ENCODE results near the gene RNASEH2A. TPM values are rescaled to one million over a fixed set of nuclear protein-coding genes. Genes with fewer than 3 reads are reported as not detected.
A peak's percentile ranks its signal among the peaks of the same experiment; 100 is the strongest.

Gene RNASEH2A
- total RNA-seq, 1 experiment from 2014 or later, result 16.7 TPM

- Mint-ChIP-seq H3K27ac (ENCODE audit: low read depth, unreplicated experiment) (peak overlapping the region; percentile 98), H3K4me1 (ENCODE audit: insufficient read depth, unreplicated experiment) (peaks cover 31% of the 10 kb centered on the region), H3K9me3 (ENCODE audit: unreplicated experiment) (no peaks in the 10 kb centered on the region), H3K36me3 (ENCODE audit: insufficient read depth, unreplicated experiment) (peaks cover 48% of the 10 kb centered on the region), H3K27me3 (ENCODE audit: insufficient read depth, unreplicated experiment) (no peaks in the 10 kb centered on the region), H3K4me3 (ENCODE audit: unreplicated experiment) (peak overlapping the region; percentile 94)
- intact Hi-C loops (cut with micrococcal nuclease), result loop anchor here (1.0 to 5.0 kb wide), 2 partner anchors 12 to 68 kb away; partner anchors contain the start of gene TNPO2
- BruUV-seq (replicated peaks), result no TSS peak
- peak; percentile 98 for DNase-seq (ENCODE audit: unreplicated experiment)
- ChIA-PET POLR2A (interaction anchor here (0.6 to 8.4 kb wide), 16 partner anchors 7 to 179 kb away, joined by 3 to 410 read pairs (median 10); partner anchors contain the start of genes GCDH, GET3, HOOK2 and PRDX2), CTCF (interaction anchor here (0.5 to 14.5 kb wide), 8 partner anchors 13 to 364 kb away, joined by 3 to 307 read pairs (median 6); partner anchors contain the start of gene HOOK2)
- TF ChIP-seq CTCF (IDR thresholded peaks at IDR 0.05; ENCODE audit: unreplicated experiment), result no peak
Measured at GRCh38 chr19:12789904-12790619, 16.3 kb upstream of the RNASEH2A start.

GRCh38 chr19:12790628-12791344, 15.6 kb upstream of the RNASEH2A start:
- intact Hi-C loops (cut with micrococcal nuclease), result loop anchor here (1.0 to 5.0 kb wide), 2 partner anchors 12 to 68 kb away; partner anchors contain the start of gene TNPO2
- H3K27me3 Mint-ChIP-seq (ENCODE audit: insufficient read depth, unreplicated experiment), result no peaks in the 10 kb centered on the region
- ChIA-PET CTCF (interaction anchor here (0.5 to 14.5 kb wide), 6 partner anchors 15 to 364 kb away, joined by 3 to 307 read pairs (median 5); partner anchors contain the start of gene HOOK2), POLR2A (interaction anchor here (0.6 to 8.4 kb wide), 17 partner anchors 7 to 1056 kb away, joined by 3 to 410 read pairs (median 6); partner anchors contain the start of genes GET3, HOOK2, PRDX2 and RNASEH2A)
- peak overlapping the region; percentile 94 for H3K4me3 Mint-ChIP-seq (ENCODE audit: unreplicated experiment)
- peaks cover 34% of the 10 kb centered on the region for H3K4me1 Mint-ChIP-seq (ENCODE audit: insufficient read depth, unreplicated experiment)
- peaks cover 55% of the 10 kb centered on the region for H3K36me3 Mint-ChIP-seq (ENCODE audit: insufficient read depth, unreplicated experiment)
- TF ChIP-seq CTCF (IDR thresholded peaks at IDR 0.05; ENCODE audit: unreplicated experiment), result no peak
- DNase-seq (ENCODE audit: unreplicated experiment), result no peak
- H3K9me3 Mint-ChIP-seq (ENCODE audit: unreplicated experiment), result no peaks in the 10 kb centered on the region
- H3K27ac Mint-ChIP-seq (ENCODE audit: low read depth, unreplicated experiment), result peak overlapping the region; percentile 95
- no TSS peak for BruUV-seq (replicated peaks)

GRCh38 chr19:12791345-12792050, 14.9 kb upstream of the RNASEH2A start, which contains the start of gene JUNB:
Gene JUNB, plus strand, starts transcription at chr19:12791486. Its CDS starts 286 bp downstream, at chr19:12791772.
- H3K27ac Mint-ChIP-seq (ENCODE audit: low read depth, unreplicated experiment), result peak within 1 kb of the TSS; percentile 95
- H3K27me3 Mint-ChIP-seq (ENCODE audit: insufficient read depth, unreplicated experiment), result no peaks in the 10 kb centered on the region
- ChIA-PET POLR2A (interaction anchor here (0.6 to 8.4 kb wide), 28 partner anchors 8 to 1055 kb away, joined by 3 to 410 read pairs (median 6); partner anchors contain the start of genes CALR, DNASE2, GET3 and HOOK2), CTCF (interaction anchor here (0.6 to 14.5 kb wide), 7 partner anchors 16 to 146 kb away, joined by 3 to 307 read pairs (median 4); partner anchors contain the start of gene HOOK2)
- peaks cover 41% of the 10 kb centered on the region for H3K4me1 Mint-ChIP-seq (ENCODE audit: insufficient read depth, unreplicated experiment)
- H3K9me3 Mint-ChIP-seq (ENCODE audit: unreplicated experiment), result no peaks in the 10 kb centered on the region
- peak; percentile 98 for DNase-seq (ENCODE audit: unreplicated experiment)
- intact Hi-C loops (cut with micrococcal nuclease), result loop anchor here (5.0 kb wide), 1 partner anchor 69 kb away; the partner anchor contains the start of gene TNPO2
- BruUV-seq (replicated peaks), result no TSS peak
- H3K36me3 Mint-ChIP-seq (ENCODE audit: insufficient read depth, unreplicated experiment), result peaks cover 60% of the 10 kb centered on the region
- TF ChIP-seq CTCF (IDR thresholded peaks at IDR 0.05; ENCODE audit: unreplicated experiment), result no peak
- H3K4me3 Mint-ChIP-seq (ENCODE audit: unreplicated experiment), result peak within 1 kb of the TSS; percentile 94
